NAMALWA (cell line): ENCODE results near the gene NETO2.
A peak's percentile ranks its signal among the peaks of the same experiment; 100 is the strongest.
"Not testable (repeated sequence)": the region's sequence is repeated elsewhere in the genome, so short reads cannot be mapped to it uniquely, and the experiment has no call there.

Experiments
- DNase-seq: peaks from one replicate; pipeline ENCODE4 v3.0.0-alpha.2; 2015; ENCODE audit warnings: low spot score

NETO2 gene

DNA sequence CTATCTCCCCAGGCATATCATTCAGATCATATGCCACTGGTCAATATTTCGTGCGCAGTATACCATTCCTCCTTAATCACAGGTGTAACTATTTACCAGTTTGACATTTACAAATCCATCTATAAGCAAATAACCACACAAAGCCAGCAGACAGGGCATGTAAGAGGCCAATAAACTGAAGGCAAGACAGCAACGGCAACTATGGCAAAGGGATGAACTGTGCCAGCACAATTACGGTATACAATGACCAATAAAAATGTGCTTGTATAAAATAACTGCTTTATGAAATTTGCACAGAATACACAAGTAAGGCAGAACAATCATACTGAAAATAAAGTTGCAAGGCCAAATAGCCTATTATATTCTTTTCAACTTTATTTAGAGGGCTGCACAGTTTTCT, 9.2 kb downstream of the NETO2 start:
- DNase-seq = no peak

DNA sequence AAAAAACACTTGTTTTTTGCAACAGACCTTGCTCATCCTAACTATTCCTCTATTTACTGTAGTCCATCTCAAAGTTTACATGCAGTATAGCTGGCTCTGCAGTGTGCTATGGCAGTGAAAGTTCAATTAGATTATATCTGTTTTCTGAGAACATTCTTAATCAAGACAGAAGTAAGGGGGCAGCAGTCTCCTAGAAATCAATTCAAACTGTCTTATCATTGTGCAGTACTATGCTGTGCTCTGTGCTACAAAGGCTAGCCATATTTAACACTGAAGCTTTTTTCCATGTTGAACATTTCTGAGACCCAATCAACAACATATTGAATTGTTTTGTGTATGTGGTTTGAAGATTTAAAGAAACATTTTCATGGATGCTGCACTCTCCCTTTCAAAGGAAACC, 11.4 kb downstream of the NETO2 start:
- peak; percentile 25 for DNase-seq

DNA sequence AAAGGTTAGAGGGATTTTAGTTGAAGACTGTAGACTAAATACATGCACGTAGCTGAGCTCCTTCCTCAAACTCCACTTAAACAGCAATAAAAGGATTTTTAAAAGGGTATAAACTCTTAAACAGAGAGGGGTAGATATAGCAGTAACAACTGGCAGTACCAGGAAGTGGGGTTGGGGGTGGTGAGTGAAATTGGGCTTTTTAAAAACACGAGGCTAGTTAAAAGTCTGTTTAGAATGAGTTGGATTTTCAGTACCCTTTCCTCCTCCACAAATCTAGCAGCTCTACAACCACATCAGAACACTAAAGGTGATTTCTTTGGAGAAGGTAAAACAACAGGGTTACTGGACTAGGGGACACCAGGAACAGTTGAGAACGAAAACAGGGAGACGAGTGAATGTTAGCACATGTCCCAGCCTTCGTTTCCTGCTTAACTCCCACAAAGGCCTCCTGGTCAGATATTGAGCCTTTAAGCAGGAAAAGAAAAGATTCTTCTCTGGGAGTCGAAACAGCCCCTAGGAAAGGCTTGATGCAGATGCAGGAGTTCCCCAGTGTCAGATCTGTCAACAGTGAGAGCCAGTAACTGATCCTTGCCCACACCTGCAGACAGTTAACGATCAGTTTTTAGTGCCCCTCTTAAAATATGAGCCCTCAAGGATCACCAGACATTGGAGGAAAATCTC, 13.8 kb downstream of the NETO2 start:
- no peak for DNase-seq

DNA sequence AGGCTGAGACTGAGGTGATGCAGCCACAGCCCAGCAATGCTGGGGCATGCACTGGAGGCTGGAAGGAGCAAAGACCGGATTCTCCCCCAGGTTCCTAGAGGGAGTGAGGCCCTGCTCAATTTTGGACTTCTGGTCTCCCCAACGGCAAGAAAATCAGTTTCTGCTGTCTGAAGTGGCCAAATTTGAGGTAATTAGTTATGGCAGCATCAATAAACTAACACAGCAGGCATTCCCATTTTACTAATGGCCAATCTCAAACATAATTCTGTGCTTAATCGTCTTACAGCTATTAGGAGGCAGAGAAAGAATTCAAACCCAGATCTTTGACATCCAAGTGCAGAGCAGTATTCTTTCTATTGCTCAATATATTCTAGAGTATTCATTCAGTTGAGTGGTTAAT, 16.2 kb downstream of the NETO2 start:
- DNase-seq = no peak

DNA sequence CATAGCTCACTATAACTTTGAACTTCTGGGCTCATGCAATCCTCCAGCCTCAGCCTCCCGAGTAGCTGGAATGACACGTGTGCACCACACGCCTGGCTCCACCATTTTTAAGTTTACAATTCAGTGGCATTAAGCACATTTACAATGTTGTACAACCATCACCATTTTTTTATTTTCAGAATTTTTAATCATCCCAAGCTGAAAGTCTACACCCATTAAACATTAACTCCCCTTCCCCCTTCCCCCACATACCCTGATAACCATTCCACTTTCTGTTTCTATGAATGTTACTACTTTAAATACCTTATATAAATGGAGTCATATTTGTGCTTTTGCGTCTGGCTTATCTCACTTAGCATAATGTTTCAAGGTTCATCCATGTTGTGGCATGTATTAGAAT, 18.0 kb downstream of the NETO2 start:
- DNase-seq = no peak

DNA sequence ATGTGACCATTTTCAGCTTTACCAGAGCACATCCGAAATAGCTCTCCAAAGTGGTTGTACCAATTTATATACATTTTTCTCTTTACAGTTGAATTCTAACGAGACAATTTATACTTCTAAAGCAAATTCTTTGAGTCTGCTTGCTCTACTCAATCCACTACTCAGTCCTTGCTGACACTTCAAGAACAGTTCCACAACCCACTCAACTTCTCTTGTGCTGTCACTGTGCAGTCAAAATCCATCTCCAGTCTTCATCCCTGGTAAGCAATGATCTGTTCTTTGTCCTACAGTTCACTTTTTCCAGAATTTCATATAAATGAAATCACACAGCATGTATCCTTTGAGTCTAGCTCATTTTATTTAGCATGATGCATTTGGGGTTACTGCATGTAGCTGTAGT, 30.6 kb downstream of the NETO2 start:
- DNase-seq = no peak

DNA sequence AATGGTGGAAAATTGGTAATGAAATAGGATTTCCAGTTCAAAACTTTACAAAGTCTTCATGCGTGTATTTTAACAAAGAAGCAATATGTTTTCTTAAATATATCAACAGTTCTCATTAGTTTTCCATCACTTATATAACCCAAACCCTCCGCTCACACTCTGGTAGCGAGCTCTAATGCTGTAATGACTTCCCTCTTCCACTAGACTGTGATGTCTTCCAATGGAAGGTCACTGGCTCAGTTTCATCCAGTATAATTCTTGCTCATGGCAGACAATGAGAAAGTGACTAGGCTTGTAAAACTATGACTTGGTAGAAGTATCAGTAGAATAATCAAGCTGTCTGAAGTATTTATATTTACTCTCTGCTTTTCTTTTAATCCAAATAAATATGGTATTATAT, 32.8 kb downstream of the NETO2 start:
- DNase-seq = peak; percentile 22

DNA sequence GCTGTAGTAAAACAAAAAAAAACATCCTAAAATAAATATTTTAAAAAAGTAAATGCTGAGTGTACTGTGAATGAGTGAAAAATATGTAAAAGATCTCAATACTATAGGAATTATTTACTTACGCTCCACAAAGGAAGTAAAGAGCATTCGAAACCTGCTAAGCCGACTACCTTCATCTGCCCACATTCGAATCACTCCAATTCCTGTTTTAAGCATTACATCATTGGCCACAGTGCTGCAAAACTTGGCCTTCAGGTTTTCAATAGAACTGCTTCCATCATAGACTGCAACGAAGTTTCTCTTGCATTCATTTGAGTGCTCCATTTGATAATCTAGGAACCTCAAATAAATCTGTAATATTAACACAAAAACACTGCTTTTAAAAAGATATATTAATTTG, 34.4 kb downstream of the NETO2 start:
- no peak for DNase-seq

DNA sequence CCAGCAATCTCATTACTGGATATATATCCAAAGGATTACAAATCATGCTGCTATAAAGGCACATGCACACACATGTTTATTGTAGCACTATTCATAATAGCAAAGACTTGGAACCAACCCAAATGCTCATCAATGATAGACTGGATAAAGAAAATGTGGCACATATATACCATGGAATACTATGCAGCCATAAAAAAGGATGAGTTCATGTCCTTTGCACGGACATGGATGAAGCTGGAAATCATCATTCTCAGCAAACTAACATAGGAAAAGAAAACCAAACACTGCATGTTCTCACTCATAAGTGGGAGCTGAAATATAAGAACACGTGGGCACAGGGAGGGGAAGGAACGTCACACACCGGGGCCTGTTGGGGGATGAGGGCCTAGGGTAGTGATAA, 40.8 kb downstream of the NETO2 start:
- not testable (repeated sequence) for DNase-seq

DNA sequence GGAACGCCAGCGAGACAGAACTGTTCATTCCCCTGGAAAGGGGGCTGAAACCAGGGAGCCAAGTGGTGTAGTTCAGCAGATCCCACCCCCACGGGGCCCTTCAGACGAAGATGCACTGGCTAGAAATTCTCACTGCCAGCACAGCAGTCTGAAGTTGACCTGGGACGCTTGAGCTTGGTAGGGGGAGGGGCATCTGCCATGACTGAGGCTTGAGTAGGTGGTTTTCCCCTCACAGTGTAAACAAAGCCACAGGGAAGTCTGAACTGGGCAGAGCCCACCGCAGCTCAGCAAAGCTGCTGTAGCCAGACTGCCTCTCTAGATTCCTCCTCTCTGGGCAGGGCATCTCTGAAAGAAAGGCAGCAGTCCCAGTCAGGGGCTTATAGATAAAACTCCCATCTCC, 46.6 kb downstream of the NETO2 start:
- not testable (repeated sequence) for DNase-seq

DNA sequence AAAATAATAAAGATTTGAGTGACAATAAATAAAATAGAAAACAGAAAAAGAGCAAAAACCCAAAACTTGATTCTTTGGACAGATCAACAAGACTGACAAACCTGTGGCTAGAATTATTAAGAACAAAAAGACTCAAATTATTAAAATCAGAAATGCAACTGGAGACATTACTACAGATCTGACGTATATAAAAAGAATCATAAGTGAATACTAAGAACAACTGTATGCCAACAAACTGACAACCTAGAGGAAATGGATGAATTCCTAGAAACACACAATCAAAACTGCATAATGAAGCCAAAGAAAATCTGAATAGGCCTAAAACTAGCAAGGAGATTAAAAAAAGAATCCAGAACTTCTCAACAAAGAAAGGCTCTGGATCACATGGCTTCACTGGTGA, 47.4 kb downstream of the NETO2 start:
- no peak for DNase-seq

DNA sequence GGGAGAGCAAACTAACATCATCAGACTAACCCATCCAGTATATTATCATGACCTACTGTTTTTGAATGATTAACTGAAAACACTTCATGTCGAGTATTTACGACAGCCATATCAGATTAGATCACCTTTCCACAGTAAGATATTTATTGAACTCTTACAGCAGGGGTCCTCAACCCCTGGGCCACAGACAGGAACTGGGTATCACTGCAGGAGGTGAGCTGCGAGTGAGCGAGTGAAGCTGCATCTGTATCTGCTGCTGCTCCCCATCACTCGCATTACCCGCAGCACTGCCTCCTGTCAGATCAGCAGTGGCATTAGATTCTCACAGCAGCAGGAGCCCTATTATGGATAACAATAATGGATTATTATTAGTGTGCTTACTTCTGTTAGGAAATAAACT, 59.5 kb downstream of the NETO2 start:
- no peak for DNase-seq

DNA sequence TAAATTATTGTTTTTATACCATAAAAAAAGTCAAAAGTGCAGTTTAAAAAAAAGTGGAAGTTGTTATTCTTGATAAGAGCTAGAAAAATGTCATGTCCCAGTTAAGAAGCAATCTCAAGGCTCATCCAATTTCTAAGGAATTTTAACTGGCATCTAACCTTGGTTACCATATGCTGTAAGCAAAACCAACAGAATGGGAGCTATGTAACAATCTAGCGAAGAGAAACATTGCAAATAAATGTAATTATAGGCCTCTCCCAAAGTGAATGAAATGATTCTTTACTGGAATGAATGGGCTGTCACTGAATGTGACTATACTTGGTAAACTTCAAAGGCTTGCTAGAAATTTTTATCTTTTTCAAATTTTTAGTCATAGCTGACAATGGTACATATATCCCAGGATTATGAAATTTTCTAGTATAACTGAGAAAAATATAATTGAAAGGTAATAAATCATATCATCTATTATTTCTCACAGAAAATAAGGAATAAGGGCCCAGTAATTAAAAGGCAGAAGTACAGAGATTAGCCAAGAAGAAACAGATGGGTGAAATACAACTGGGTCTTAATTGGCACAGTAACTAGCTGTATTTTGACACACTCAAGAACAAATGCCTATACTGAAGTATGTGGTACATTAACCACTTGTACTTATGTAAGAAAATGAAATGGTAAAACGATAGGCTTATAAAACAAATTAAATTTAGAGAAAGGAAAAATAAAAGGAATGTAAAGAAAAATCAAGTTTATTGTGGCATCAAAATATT, 61.5 kb downstream of the NETO2 start:
- no peak for DNase-seq

DNA sequence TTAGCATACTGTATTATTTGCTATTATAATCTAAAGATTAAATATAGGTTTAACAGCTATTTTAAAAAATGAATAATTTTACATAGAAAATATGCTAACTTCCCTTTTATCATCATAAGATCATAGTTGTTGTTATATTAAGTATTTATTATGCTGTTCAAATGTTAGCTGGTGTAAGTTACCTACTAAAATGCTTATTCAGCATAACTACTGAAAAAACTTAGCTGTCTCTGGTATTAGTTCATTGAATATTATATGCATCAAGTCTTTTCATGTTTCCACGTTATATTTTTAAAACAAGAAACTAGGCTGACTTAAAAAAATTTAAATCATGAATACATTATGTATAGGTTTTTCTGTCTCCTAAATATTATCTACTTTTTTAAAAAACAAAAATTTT, 62.6 kb downstream of the NETO2 start:
- DNase-seq = no peak

DNA sequence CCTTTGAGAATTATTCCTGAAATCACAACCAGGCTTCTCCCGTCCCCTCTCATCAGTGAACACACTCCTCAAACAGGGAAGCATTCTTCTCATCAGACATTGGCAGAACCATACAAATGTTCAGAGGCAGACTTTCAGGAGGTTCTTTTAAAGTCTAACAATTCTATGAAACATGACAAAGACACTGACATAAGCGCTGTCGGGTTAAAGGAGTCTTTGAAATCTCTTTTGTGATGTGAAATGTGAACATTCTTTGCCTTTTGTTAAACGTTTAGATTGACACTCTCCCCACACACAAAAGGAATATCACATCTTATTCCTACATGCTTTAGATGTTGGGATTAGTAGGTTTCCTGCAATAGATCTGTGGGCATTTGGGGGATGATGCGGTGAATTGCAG, 63.9 kb downstream of the NETO2 start:
- no peak for DNase-seq

DNA sequence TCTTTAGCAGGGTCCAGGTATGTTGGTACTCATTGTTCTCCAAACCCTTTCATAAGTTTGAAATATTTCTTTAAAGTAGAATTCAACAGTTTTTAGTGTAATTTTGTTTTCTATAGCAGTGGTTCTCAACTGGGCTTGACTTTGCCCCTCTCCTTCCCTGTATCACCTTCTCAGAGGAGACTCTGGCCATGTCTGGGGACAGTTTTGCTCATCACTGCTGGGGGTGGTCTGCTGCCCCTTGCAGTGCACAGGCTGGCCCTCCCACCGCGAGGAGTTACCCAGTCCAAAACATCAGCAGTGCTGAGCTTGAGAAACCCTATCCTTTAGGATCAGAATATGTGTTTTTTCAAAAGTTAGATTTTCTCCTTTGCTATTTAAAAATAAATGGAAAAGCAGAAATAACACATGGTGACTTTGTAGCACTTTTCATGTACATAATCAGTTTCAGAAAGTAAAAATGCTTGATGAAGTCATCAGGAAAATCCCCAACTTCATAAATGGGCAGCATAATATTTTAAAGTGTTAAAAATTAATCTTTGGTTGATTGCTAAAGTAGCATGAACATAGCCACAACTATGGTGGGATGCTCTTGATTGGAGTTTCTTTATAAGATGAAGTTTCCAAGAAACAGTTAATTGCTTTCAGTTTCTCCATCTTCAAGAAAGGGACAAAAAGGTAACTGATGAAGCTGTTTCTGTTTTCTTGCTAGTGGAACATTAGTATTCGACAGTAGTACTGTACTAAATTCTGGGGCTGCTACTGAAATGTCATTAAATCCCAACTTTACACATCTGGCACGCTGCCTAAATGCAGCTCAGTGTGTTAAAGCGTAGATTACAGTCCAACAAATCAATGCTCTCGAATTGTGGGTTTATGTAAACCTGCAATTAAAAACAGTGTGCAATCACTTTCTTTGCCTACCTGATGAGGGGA, 70.3 kb downstream of the NETO2 start:
- no peak for DNase-seq

DNA sequence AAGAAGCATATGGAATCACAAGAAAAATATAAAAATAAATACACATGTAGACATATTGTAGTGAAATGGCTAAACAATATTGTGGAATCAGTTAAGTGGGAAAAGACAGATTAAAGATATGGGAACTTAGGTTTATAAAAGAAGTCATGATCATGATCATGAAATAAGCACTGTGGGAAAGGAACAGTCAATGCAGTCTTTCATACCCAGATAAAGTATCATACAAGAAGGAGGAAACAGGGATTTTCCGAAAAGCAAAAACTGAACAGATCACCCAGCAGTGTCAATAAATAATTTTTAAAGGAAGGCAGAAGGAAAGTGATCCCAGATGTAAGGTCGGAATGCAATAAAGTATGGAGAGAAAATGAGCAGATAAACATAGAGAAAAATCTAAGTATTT, 71.6 kb downstream of the NETO2 start:
- no peak for DNase-seq

DNA sequence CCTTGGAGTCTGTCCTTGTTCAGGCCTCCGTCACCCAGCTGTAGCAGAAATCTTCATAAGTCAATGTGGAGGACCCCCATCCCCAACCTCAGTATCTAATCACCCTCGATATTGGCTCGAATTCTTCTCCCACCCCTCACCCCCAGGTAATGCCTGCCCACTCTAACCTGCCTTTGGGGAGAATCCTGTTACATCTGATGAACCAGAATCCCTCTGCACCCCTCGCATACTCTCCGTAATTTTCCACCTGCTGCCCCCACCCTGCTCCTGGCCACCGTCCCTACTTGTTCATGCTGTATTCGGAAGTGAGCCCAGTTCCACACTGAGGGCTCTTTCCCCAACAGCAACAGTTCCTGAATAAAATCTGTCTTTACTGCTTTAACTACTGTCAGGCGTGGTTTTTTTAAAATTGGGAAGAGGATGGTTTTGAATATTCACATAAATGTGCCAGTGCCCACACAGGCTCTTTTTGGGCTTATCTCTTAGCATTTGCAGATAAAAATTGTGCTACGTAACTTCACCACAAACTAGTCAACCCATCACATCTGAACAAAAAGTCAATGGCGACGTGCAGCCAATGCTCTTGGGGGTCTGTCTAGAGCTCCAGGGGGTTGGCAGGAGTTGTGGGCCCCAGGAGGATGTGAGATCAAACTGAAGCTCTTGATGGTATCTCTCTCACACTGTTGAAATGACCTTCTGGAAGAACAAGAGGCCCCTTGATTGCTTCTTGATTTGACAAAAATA, 73.7 kb downstream of the NETO2 start:
- no peak for DNase-seq

DNA sequence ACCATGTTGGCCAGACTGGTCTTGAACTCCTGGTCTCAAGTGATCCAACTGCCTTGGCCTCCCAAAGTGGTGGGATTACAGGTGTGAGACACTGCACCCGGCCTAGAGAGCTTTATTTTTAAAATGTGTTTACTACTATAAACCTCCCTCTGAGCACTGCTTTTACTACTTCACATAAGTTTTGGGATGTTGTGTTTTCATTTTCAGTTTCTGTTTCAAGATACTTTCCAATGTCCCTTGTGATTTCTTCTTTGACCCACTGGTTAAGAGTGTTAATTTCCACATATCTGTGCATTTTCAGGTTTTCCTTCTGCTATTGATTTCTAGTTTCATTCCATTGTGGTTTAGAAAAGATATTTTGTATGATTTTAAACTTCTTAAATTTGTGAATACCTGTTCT, 74.4 kb downstream of the NETO2 start:
- no peak for DNase-seq

DNA sequence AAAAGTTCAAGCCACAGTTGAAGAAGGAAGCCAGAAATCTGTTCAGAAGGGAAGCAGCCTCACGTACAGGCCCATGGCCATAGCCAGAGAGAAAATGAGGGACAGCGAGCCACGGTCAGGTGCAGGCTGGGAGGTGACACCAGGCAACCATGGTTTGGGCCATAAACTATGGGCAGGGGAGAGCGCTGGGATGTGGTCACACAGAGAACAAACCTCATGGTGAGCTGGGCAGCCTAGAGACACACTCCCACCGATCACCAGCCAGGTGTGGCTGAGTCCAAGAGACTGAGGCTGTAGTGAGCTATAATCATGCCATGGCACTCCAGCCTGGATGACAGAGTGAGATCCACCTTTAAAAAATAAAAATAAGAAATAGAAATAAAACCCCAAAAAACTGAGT, 76.5 kb downstream of the NETO2 start:
- no peak for DNase-seq

DNA sequence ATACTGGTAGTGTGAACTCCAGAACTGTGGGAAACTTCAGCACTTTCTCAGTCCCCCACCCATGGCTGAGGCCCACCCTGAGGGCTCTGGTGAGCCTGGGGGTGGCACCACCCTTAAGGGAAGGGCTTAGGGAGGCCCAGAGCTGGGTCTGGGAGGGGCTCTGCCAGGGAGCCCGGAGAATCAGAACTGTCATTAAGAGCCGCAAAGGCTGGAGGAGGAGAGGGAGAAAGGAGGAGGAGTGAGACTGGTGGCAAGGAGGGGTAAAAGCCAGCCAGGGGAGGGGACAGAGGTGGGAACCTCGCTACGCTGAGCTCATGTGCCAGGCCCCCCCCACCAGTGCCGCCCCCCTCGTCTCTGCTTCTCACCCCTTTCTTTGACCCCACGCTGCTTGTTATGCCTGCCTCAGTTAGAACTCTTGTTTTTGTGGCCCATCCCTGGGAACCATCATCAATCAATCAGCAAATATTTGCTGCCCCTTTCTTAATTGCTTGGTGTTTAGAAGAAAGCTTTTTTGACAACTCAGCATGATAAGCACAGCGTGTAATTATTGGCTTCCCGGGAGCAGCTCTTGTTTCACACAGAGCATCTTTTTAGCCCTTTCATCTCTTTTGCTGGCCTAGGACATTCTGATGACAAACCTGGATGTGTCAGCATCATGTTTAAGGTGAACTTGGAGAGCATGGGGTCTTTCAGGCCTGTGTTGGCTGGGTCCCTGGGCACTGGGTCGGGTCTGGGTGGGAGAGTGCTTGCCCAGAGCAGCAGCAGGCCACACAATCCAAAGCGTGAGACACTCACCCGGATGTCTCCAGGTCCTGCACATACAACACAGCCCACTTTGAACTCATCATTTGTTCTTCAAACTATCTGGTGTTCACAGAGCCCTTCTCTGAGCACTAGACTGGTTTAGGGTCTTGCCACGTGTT, 77.7 kb downstream of the NETO2 start:
- no peak for DNase-seq
